ENCODE data around the gene STRC.

DNA sequence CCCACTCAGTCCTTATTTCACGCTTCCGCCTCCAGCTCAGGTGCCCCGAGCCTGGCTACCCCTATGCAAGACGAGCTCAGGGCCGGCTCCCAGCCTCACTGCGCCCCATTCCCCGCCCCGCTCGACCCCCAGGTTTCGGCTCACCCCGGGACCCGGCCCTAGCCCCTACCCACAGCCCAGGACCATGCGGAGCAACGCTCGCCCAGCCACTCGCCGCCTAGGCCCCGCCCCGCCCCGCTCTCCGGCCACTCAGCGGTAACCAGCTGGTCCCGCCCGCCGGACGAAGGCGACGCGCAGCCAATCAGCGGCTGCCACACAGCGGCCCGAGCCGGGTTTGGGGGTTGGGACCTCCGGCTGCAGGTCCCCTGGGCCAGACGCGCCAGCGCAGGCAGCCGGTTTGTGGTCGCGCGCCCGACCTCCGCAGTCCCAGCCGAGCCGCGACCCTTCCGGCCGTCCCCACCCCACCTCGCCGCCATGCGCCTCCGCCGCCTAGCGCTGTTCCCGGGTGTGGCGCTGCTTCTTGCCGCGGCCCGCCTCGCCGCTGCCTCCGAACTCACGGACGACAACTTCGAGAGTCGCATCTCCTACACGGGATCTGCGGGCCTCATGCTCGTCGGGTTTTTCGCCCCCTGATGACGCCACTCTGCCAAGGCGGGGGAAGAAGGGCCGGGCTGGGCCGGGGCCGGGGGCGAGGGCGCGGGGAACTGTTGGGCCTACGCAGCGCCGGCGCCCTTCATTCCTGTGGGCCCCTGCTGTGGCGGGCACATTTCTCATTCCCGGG lies 30.2 kb upstream of the STRC start, which contains the start of gene CATSPER2:
- TF ChIP-seq, protein P1, sequence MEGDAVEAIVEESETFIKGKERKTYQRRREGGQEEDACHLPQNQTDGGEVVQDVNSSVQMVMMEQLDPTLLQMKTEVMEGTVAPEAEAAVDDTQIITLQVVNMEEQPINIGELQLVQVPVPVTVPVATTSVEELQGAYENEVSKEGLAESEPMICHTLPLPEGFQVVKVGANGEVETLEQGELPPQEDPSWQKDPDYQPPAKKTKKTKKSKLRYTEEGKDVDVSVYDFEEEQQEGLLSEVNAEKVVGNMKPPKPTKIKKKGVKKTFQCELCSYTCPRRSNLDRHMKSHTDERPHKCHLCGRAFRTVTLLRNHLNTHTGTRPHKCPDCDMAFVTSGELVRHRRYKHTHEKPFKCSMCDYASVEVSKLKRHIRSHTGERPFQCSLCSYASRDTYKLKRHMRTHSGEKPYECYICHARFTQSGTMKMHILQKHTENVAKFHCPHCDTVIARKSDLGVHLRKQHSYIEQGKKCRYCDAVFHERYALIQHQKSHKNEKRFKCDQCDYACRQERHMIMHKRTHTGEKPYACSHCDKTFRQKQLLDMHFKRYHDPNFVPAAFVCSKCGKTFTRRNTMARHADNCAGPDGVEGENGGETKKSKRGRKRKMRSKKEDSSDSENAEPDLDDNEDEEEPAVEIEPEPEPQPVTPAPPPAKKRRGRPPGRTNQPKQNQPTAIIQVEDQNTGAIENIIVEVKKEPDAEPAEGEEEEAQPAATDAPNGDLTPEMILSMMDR (IDR thresholded peaks at IDR 0.05) = no peak
- TF ChIP-seq POLR2A (IDR thresholded peaks at IDR 0.05) = no peak

All from esophagus squamous epithelium (tissue), 4 donors.